ENCODE results near the gene CERS6.

- TF ChIP-seq, protein P1, sequence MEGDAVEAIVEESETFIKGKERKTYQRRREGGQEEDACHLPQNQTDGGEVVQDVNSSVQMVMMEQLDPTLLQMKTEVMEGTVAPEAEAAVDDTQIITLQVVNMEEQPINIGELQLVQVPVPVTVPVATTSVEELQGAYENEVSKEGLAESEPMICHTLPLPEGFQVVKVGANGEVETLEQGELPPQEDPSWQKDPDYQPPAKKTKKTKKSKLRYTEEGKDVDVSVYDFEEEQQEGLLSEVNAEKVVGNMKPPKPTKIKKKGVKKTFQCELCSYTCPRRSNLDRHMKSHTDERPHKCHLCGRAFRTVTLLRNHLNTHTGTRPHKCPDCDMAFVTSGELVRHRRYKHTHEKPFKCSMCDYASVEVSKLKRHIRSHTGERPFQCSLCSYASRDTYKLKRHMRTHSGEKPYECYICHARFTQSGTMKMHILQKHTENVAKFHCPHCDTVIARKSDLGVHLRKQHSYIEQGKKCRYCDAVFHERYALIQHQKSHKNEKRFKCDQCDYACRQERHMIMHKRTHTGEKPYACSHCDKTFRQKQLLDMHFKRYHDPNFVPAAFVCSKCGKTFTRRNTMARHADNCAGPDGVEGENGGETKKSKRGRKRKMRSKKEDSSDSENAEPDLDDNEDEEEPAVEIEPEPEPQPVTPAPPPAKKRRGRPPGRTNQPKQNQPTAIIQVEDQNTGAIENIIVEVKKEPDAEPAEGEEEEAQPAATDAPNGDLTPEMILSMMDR (IDR thresholded peaks at IDR 0.05) = no peak
- no peak for TF ChIP-seq POLR2A (IDR thresholded peaks at IDR 0.05)
These were observed 39.5 kb downstream of the CERS6 start for GRCh38 chr2:168495524-168495923.
